B cell (primary cell): ENCODE measurements around the gene CCDC110. TPM values are rescaled to one million over a fixed set of nuclear protein-coding genes. Genes with fewer than 3 reads are reported as not detected.

Source experiments
- ATAC-seq: fragments of 200-7000 bp; cut with Tn5 transposase; one replicate; pipeline ENCODE4 v1.10.0; 2021; ENCODE audit warnings: low read depth, mild to moderate bottlenecking, moderate number of reproducible peaks, moderate library complexity
- CTCF ChIA-PET: fragments of 350-600 bp; sonication (Branson Sonifier 250); formaldehyde crosslinking; loops from one replicate; lab custom pipeline; 2021; ENCODE audit warnings: antibody characterized with exemption, inconsistent platforms; lab: Charles Lee
- POLR2A ChIA-PET: fragments of 350-600 bp; sonication (Branson Sonifier 250); formaldehyde crosslinking; loops from one replicate; lab custom pipeline; 2021; ENCODE audit warnings: antibody characterized with exemption; lab: Charles Lee
- DNase-seq: peaks from one replicate; pipeline ENCODE4 v3.0.0; 2013
- H2AFZ ChIP-seq: 2 replicates; pipeline ENCODE4 v1.6.1; 2012; ENCODE audit warnings: mild to moderate bottlenecking, low read depth, low read length; ENCODE audit not compliant: insufficient read depth, poor library complexity, severe bottlenecking
- H3K27ac ChIP-seq, 2 donors: 1 replicate in 1 of 2; 2 replicates in 1 of 2; pipeline ENCODE4 v1.5.1; 2012 to 2013; ENCODE audit warnings: low read length in 2 of 2, mild to moderate bottlenecking in 2 of 2, moderate library complexity in 1 of 2
- H3K27me3 ChIP-seq, 4 experiments: fragments of 200-600 bp in 1 of 4; sonication (generic) in 1 of 4; replicated peaks in 1 of 4; 1 replicate in 2 of 4; 2 replicates in 2 of 4; pipeline versions ENCODE4 v1.6.1 to v1.7.0; 2013 to 2016; ENCODE audit warnings: low read length in 3 of 4, mild to moderate bottlenecking in 2 of 4, mixed read lengths in 1 of 4, moderate library complexity in 1 of 4; ENCODE audit not compliant: insufficient read depth in 4 of 4, control insufficient read depth in 3 of 4; ENCODE audit errors: control extremely low read depth in 1 of 4
- H3K36me3 ChIP-seq, 2 experiments: replicated peaks in 1 of 2; 1 replicate in 1 of 2; 2 replicates in 1 of 2; pipeline versions ENCODE4 v1.6.1 to v1.7.1; 2013; ENCODE audit warnings: low read length in 1 of 2; ENCODE audit not compliant: insufficient read depth in 2 of 2, control insufficient read depth in 1 of 2; ENCODE audit errors: control extremely low read depth in 1 of 2, extremely low read depth in 1 of 2
- H3K4me1 ChIP-seq, 2 donors: fragments of 200-600 bp in 1 of 2; sonication (generic) in 1 of 2; 1 replicate in 1 of 2; 2 replicates in 1 of 2; pipeline versions ENCODE4 v1.5.1 to v1.6.1; 2013 to 2017; ENCODE audit warnings: low read length in 2 of 2; ENCODE audit not compliant: control insufficient read depth in 2 of 2, insufficient read depth in 2 of 2
- H3K4me2 ChIP-seq: replicated peaks from 2 replicates; pipeline ENCODE3; 2012; ENCODE audit warnings: mild to moderate bottlenecking, low read depth, low read length; ENCODE audit not compliant: poor library complexity, severe bottlenecking
- H3K4me3 ChIP-seq, 5 experiments: fragments of 200-600 bp in 1 of 5; sonication (generic) in 1 of 5; 1 replicate in 3 of 5; 2 replicates in 2 of 5; pipeline versions ENCODE4 v1.5.1 to v1.7.0; 2011 to 2016; ENCODE audit warnings: low read length in 4 of 5, mild to moderate bottlenecking in 4 of 5, low read depth in 2 of 5, control low read depth in 1 of 5, moderate library complexity in 1 of 5; ENCODE audit not compliant: insufficient read depth in 1 of 5; ENCODE audit errors: control extremely low read depth in 1 of 5, extremely low read depth in 1 of 5
- H3K79me2 ChIP-seq: fragments of 200-600 bp; sonication (generic); one replicate; pipeline ENCODE4 v1.6.0; 2016; ENCODE audit warnings: low read length; ENCODE audit not compliant: control insufficient read depth, insufficient read depth
- H3K9ac ChIP-seq: fragments of 200-600 bp; sonication (generic); 2 replicates; pipeline ENCODE4 v1.6.1; 2017; ENCODE audit warnings: mild to moderate bottlenecking, low read length, moderate library complexity
- H3K9me3 ChIP-seq, 3 donors: one replicate each; pipeline versions ENCODE4 v1.6.1 to v1.7.1; 2013; ENCODE audit warnings: low read length in 2 of 3; ENCODE audit not compliant: control insufficient read depth in 2 of 3, insufficient read depth in 1 of 3; ENCODE audit errors: control extremely low read depth in 1 of 3
- H4K20me1 ChIP-seq: 2 replicates; pipeline ENCODE4 v1.6.0; 2012; ENCODE audit warnings: mild to moderate bottlenecking, low read length; ENCODE audit not compliant: insufficient read depth, control insufficient read depth, poor library complexity, severe bottlenecking
- H3K27ac Mint-ChIP-seq: one replicate; pipeline ENCODE4 v1.8.0; 2021; ENCODE audit warnings: mixed read lengths
- H3K27me3 Mint-ChIP-seq: one replicate; pipeline ENCODE4 v1.8.0; 2021; ENCODE audit warnings: mixed read lengths
- H3K4me1 Mint-ChIP-seq: one replicate; pipeline ENCODE4 v1.8.0; 2021; ENCODE audit warnings: mixed read lengths
- H3K4me3 Mint-ChIP-seq: one replicate; pipeline ENCODE4 v1.8.0; 2021; ENCODE audit warnings: mixed read lengths
- H3K9me3 Mint-ChIP-seq: one replicate; pipeline ENCODE4 v1.8.0; 2022; ENCODE audit warnings: mixed read lengths; ENCODE audit not compliant: insufficient read depth
- EZH2 ChIP-seq: IDR thresholded peaks from 2 replicates; pipeline ENCODE4 v1.6.1; 2012; ENCODE audit warnings: borderline replicate concordance, low read depth, mild to moderate bottlenecking, moderate library complexity, low read length; ENCODE audit not compliant: insufficient read depth, poor library complexity, severe bottlenecking
- WGBS: methylation state at CpG from one replicate; pipeline ENCODE4 v1.1.5; 2013; ENCODE audit warnings: missing lambda C conversion rate; ENCODE audit not compliant: insufficient coverage; 5-methylcytosine and 5-hydroxymethylcytosine counted together
- intact Hi-C: fragments of 100-400 bp; cut with micrococcal nuclease; formaldehyde crosslinking; loops from one replicate; pipeline ENCODE4 v1.10.0; 2022
- polyA plus RNA-seq: library from polyadenylated mRNA; depleted of rRNA; stranded (reverse); fragments of >200 nt; gene quantifications from 2 replicates; pipeline ENCODE4 v1.2.3, GENCODE V29; 2012
- total RNA-seq, 2 donors: library from RNA; stranded (reverse); fragments of 120-200 nt in 1 of 2; gene quantifications; 1 replicate in 1 of 2; 2 replicates in 1 of 2; pipeline versions ENCODE4 v1.2.3 to v1.2.4, GENCODE V29; 2013 to 2022
- TF ChIP-seq, protein P1 (sequence below): fragments of 200-600 bp; IDR thresholded peaks from one replicate; pipeline ENCODE4 v1.8.0; 2022; ENCODE audit warnings: antibody characterized with exemption, mild to moderate bottlenecking

The CCDC110 gene
- total and polyA plus RNA-seq, 2 donors (not counting 1 experiment from before 2014, with no cell fraction given) = 0.04 to 2.3 TPM

DNA sequence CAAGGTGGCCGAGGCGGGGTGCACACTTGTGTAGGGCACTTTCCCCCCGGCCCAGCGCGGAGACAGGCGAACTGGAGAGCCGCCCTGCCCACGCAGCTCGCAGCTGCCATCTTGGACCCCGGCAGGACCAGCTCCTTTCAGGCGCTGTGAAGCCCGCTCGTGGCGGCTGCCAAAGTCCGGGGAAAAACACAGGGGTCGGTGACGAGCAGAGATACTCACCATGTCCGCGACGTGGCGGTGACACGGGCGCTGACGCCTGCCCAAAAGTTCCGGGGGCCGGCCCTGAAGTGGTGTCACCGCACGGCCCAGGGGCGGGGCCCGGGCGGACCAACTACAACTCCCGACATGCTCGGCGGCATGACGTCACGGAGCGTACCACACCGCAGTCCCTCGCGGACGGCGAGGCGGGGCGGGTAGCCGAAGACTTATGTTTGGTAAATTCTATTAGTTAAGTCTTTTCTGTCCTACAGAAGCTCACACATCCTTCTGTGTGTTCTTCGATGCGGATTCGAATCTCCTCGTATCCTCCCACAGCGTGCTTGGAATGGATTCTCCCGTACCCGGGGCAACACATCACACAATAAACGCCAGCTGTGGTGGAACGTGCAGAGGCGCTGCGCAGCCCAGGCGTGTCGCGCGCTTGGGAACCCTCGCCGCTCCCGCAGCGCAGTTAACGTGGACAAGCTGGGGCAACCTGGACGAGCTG, 45.7 kb downstream of the CCDC110 start, which contains the start of gene UFSP2:
TSS of gene UFSP2 (minus strand) at position 318 of the 706 bp plus-strand sequence. CDS start at position 222, 96 bp downstream.
- Histone ChIP-seq H2AFZ (peak within 1 kb of the TSS; percentile 83), H3K79me2 (peaks cover 35% of the 10 kb centered on the region), H3K4me1 (peaks cover 13% of the 10 kb centered on the region in 2 donors), H3K4me3 (peak within 1 kb of the TSS; percentile 78 to 99 (median 88)), H3K36me3 (peaks cover 2 to 12% of the 10 kb centered on the region in 2 experiments), H3K27me3 (no peaks in the 10 kb centered on the region), H3K9me3 (no peaks in the 10 kb centered on the region), H3K9ac (peak within 1 kb of the TSS; percentile 89), H4K20me1 (no peaks in the 10 kb centered on the region), H3K4me2 (peak within 1 kb of the TSS; percentile 81), H3K27ac (peak within 1 kb of the TSS; percentile 98 to 100)
- Mint-ChIP-seq H3K27ac (peak within 1 kb of the TSS; percentile 99), H3K4me1 (peaks cover 15% of the 10 kb centered on the region), H3K4me3 (peak within 1 kb of the TSS; percentile 86), H3K27me3 (peaks cover 4% of the 10 kb centered on the region), H3K9me3 (no peaks in the 10 kb centered on the region)
- intact Hi-C loops = loop anchor here (1.0 to 10.0 kb wide), 6 partner anchors 29 to 1921 kb away; partner anchors contain the start of genes ANKRD37, CCDC110, ING2 and SLC25A4
- POLR2A ChIA-PET = interaction anchor here (0.5 to 2.8 kb wide), 9 partner anchors 20 to 1766 kb away, joined by 3 to 19 read pairs (median 4); partner anchors contain the start of genes ANKRD37, CCDC110, LRP2BP and SNX25
- CTCF ChIA-PET = interaction anchor here (0.7 to 4.3 kb wide), 11 partner anchors 15 to 620 kb away, joined by 3 to 31 read pairs (median 4); partner anchors contain the start of genes ANKRD37, LRP2BP, SLC25A4 and SNX25
- DNase-seq (peak; percentile 98), ATAC-seq (peak; percentile 88)
- whole genome bisulfite sequencing = under 1% methylated on average over 63 of the region's 66 CpGs
- TF ChIP-seq EZH2 = no peak
- TF ChIP-seq, protein P1, sequence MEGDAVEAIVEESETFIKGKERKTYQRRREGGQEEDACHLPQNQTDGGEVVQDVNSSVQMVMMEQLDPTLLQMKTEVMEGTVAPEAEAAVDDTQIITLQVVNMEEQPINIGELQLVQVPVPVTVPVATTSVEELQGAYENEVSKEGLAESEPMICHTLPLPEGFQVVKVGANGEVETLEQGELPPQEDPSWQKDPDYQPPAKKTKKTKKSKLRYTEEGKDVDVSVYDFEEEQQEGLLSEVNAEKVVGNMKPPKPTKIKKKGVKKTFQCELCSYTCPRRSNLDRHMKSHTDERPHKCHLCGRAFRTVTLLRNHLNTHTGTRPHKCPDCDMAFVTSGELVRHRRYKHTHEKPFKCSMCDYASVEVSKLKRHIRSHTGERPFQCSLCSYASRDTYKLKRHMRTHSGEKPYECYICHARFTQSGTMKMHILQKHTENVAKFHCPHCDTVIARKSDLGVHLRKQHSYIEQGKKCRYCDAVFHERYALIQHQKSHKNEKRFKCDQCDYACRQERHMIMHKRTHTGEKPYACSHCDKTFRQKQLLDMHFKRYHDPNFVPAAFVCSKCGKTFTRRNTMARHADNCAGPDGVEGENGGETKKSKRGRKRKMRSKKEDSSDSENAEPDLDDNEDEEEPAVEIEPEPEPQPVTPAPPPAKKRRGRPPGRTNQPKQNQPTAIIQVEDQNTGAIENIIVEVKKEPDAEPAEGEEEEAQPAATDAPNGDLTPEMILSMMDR = no peak
